WI38 (cell line): ENCODE data around the gene MYLK.

ENCODE experiments used
- H3K4me3 ChIP-seq: 2 replicates; pipeline ENCODE4 v1.5.1; 2011; ENCODE audit warnings: low read depth, mild to moderate bottlenecking, control low read depth, low read length
- TF ChIP-seq, protein P1 (sequence below): IDR thresholded peaks from 2 replicates; pipeline ENCODE4 v1.5.1; 2012; ENCODE audit warnings: low read depth, mild to moderate bottlenecking, control low read depth, low read length

MYLK gene

DNA sequence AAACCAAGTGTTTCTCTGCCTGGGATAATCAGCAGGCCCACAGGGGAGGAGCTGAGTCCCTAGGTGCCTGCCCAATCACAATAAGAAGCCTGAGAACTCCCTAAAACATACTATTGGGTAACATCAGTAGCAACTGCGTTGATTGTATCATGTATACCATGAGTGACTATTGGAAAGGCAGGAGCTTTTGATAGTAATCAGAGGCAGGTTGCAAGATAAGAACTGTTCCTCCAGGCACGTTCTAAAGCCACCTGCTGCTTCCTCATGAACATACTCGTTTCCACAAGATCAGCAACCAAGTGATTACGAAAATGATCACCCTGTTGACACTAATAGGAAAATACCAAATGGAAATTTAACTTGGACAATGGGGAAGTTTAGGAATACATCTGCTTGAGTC lies 6.7 kb downstream of the MYLK start:
- TF ChIP-seq, protein P1, sequence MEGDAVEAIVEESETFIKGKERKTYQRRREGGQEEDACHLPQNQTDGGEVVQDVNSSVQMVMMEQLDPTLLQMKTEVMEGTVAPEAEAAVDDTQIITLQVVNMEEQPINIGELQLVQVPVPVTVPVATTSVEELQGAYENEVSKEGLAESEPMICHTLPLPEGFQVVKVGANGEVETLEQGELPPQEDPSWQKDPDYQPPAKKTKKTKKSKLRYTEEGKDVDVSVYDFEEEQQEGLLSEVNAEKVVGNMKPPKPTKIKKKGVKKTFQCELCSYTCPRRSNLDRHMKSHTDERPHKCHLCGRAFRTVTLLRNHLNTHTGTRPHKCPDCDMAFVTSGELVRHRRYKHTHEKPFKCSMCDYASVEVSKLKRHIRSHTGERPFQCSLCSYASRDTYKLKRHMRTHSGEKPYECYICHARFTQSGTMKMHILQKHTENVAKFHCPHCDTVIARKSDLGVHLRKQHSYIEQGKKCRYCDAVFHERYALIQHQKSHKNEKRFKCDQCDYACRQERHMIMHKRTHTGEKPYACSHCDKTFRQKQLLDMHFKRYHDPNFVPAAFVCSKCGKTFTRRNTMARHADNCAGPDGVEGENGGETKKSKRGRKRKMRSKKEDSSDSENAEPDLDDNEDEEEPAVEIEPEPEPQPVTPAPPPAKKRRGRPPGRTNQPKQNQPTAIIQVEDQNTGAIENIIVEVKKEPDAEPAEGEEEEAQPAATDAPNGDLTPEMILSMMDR: no peak
- H3K4me3 ChIP-seq: no peak overlapping the region

GRCh38 chr3:123876858-123877257 lies 7.3 kb downstream of the MYLK start:
- H3K4me3 ChIP-seq: no peak overlapping the region
- TF ChIP-seq, protein P1: no peak

GRCh38 chr3:123872621-123873020 lies 11.5 kb downstream of the MYLK start:
- H3K4me3 ChIP-seq: no peak overlapping the region
- TF ChIP-seq, protein P1: no peak

DNA sequence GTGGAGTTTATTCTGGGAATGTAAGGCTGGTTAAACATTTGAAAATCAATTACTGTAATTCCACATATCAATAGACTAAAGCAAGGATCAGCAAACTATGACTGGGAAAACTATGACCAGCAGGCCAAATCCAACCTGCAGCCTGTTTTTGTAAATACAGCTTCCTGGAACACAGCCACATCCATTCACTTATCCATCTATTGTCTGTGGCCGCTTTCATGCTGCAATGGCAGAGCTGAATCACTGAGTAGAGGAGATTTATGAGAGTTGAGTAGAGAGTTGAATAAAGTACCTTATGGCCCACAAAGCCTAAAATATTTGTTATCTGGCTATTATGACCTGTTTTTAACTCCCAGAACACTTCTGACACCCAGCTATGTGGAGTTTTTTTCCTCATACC lies 12.2 kb downstream of the MYLK start:
- H3K4me3 ChIP-seq: no peak overlapping the region
- TF ChIP-seq, protein P1: no peak

DNA sequence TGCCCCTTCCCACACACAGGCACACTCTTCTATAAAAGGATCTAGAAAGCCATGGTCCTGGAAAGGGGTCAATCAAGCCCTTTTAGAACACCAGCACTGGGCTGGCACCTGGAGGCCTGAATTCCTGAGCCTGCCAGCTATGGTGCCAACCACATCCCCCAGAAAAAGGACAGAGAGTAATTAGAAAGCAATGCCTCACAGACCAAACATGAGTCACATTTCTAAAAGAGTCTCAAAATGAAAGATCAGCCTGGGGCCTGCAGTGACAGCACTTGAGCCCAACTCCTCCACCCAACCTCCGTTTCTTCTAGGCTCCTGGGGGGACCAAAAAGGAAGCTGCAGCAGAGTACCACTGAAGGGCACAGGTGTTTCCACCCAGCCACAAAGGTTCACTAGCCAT lies 14.1 kb downstream of the MYLK start:
- no peak overlapping the region for H3K4me3 ChIP-seq
- TF ChIP-seq, protein P1: no peak

- TF ChIP-seq, protein P1: no peak
- H3K4me3 ChIP-seq: no peak overlapping the region
Measured at GRCh38 chr3:123869165-123869564, 15.0 kb downstream of the MYLK start.

GRCh38 chr3:123864706-123865105 lies 19.4 kb downstream of the MYLK start:
- H3K4me3 ChIP-seq: no peak overlapping the region
- TF ChIP-seq, protein P1: no peak
